Loucy (cell line): ENCODE results near the gene GRM7.

Source experiments
- EZH2phosphoT487 ChIP-seq: fragments of 200-600 bp; IDR thresholded peaks from 2 replicates; pipeline ENCODE4 v1.6.1; 2018; ENCODE audit warnings: antibody characterized with exemption, mild to moderate bottlenecking, moderate library complexity, borderline replicate concordance
- TF ChIP-seq, protein P1 (sequence below): fragments of 200-600 bp; sonication (generic); conservative IDR thresholded peaks from 2 replicates; pipeline ENCODE4 v1.5.1; 2014; ENCODE audit warnings: mild to moderate bottlenecking, antibody characterized with exemption, low read length

DNA sequence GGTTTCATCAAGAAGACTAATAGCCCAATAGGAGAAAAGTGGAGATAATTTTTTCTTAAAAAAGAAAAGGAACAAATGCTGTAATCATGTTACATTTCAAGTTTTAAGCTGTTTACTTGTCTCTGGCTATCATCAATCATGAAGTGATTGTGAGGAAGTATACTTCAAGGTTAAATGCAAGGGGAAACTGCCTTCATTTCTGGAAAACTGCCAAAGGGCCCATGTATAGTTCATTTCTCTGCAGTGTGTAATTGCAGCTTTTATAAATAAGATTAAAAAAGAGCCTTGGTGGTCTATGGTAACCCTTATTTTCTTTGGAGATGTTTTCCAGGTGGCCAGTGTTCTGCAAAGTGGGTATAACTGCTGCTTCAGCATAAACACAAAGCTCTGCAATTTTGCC is 101.9 kb downstream of the GRM7 start:
- TF ChIP-seq, protein P1, sequence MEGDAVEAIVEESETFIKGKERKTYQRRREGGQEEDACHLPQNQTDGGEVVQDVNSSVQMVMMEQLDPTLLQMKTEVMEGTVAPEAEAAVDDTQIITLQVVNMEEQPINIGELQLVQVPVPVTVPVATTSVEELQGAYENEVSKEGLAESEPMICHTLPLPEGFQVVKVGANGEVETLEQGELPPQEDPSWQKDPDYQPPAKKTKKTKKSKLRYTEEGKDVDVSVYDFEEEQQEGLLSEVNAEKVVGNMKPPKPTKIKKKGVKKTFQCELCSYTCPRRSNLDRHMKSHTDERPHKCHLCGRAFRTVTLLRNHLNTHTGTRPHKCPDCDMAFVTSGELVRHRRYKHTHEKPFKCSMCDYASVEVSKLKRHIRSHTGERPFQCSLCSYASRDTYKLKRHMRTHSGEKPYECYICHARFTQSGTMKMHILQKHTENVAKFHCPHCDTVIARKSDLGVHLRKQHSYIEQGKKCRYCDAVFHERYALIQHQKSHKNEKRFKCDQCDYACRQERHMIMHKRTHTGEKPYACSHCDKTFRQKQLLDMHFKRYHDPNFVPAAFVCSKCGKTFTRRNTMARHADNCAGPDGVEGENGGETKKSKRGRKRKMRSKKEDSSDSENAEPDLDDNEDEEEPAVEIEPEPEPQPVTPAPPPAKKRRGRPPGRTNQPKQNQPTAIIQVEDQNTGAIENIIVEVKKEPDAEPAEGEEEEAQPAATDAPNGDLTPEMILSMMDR: no peak
- TF ChIP-seq EZH2phosphoT487: no peak
